AG08396 (cell line): ENCODE measurements around the gene LPA.

Experiments used
- DNase-seq: peaks from one replicate; pipeline ENCODE4 v3.0.0; 2012; ENCODE audit warnings: low spot score, mixed read lengths

LPA gene

DNA sequence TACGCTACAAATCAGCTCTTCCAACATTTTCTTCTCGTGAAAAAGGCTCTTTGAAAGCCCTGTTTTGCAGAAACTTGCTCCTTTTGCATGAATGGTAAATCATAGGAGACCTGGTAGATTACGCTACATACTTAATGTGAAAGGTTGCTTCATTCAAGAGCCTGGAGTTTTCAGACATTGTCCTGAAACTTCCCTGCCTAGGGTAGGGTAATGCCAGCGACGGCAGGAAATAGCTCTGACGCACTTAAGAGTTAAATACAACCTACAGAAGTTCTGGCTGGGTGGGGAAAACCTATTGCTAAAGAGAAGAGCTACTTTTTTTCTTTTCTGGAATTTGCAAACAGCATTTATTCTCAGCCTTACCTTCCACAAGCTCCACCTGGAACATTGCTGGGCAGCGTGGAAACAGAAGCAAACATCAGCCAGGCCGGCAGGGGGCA, 144.5 kb downstream of the LPA start:
- DNase-seq: no peak

DNA sequence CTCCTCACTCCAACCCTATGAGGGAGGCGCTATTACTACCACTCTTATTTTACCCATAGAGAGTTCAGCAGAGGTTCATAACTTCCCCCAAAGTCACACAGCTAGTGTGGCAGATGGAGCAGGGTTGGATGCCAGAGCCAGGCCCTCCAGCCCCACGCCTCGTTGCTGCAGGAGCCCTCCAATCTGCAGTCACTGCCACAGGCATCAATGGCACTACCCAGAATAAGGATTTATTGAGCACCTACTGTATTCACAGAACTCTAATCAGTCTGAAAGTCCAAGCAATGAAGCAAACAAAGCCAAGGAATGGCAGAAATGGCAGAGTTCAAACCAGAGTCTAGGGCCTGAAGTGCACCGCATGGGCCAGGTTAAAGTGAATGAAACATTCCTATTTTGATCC, 144.9 kb downstream of the LPA start:
- DNase-seq: no peak

DNA sequence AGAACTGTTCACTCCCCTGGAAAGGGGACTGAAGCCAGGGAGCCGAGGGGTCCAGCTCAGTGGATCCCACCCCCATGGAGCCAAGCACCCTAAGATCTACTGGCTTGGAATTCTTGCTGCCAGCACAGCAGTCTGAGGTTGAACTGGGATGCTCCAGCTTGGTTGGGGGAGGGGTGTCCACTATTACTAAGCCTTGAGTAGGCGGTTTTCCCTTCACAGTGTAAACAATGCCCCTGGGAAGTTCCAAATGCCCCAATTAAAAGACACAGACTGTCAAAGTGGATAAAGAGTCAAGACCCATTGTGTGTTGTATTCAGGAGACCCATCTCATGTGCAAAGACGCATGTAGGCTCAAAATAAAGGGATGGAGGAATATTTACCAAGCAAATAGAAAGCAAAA, 150.2 kb downstream of the LPA start:
- no peak for DNase-seq

DNA sequence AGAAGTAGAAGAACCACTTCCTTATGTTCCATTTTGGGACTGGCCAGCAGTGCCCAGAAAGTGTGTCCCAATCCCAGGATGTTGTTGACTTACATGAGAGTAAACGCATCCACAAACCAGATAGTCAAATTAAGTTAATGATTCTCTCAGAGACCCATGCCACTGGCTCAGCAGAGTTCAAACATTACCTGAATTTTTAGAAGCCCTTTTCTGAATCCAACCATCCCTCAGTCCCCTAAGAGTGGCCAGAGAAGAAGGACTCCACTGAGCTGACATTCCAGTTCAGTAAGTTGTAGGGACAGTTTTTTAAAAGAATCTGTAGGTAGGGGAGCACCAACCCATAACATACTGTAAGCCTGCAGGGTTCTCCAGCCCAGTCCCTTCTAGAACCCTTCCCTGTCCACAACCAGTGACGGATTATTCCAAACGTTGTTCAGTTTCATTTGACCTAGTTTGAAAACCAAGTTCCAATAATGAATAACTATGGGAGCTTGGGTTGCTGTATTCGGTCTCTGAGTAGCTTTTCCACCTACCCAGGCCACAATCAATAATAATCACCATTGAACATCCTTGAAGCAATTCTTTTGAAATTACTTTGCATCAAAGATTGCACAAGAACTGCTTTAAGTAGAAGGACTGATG, 153.0 kb downstream of the LPA start:
- DNase-seq: no peak

DNA sequence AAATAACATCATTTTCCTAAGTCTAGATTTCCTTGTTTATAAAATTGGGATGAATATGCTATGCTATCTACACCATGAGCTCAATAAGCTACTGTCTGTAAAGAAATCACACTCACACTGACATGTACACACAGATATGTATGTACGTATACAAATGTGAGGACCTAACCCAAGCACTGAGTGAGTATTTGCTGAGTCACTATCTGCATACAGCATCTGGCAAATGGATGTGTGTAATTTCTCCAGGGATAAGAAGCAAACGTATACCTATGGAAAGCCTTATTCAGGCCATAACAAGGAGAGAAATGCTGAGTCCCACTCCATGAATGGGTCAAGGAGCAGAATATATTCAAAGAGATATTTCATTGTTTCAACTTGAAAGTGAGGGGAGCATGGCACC, 153.9 kb downstream of the LPA start:
- peak; percentile 13 for DNase-seq

DNA sequence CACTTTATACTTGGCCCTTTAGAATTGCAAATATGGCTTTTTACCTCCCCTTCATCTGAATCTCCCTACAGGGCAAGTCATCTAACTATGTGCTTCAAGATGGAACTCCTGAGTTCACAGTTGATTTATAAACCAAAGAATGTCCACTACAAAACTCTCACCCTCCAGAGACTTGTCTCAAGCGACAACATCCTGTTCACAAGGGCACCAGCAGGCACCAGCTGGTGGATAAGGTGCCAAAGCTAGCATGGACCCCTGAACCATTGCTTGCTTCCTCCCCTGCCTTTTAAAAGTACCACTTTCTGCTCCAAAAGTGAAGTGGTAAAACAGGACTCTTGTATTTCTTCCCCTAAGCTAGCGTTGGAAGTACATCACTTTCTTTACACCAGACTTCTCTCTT, 154.5 kb downstream of the LPA start:
- no peak for DNase-seq

DNA sequence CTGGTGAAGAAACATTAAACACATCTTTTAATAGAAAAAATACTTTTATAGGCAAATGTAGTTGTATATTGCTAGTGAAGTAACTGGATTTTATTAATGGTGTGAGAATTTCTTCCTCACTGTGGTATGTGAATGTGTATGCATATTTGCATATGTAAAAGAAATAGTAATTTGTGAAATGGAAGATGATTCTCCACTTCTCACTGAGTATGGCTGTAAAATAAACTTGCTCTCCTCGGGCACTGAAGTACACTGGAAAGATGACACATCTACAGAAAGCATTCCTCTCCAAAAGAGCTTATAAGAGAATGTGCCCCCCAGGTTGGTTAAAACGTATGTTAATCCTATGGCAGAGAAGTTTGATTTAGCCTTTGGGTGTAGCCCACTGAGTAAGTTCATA, 155.5 kb downstream of the LPA start:
- no peak for DNase-seq

DNA sequence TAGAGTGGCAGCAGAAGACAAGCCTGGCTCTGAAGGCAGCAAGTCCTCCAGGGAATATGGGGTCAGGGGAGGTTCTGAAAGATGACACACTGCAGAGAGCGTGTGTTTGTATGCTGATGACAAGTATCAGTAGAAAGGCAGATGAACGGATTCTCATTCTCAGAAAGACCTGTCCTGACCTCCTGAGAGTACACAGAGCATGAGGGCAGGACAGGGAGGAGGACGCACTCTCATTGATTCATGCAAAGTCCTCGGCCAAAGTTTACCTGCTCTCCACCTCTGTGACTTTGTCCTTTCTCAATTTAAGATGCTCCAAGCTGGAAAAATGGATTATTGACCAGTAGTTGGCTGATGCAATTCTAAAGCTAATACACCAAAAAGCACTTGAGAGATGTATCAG, 156.7 kb downstream of the LPA start:
- DNase-seq: no peak

DNA sequence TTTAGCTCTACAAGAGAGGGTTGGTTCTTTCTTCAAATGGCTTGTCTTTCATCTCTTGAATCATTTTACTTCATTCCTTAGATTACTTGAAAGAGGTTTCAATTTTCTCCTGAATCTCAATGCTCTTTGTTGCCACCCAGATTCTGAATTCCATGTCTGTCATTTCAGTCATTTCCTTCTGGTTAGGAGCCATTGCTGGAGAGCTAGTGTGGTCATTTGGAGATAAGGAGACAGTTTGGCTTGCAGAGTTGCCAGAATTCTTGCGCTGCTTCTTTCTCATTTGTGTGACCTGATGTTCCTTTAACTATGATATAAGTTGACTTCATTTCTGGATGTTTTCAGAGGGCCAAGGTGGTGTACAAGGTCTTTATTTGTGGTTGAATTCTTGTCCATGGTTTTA, 158.1 kb downstream of the LPA start:
- no peak for DNase-seq

DNA sequence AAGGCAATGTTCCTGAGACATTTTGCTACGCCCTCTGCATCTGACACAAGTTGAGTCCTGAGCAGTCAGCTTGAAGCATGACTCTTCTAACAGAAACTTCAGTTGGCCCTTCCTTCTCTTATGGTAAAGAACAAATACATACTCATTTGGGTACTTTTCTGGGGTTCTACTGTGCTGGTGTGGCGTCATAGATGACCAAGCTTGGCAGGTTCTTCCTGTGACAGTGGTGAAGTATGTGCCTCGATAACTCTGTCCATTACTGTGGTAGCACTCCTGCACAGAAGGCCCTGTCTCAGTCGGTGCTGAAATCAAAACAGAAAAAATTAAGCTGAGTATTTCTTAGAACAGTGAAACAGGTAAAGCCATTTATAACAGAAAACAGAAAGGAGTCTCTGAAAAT, 163.4 kb downstream of the LPA start:
- DNase-seq: no peak

DNA sequence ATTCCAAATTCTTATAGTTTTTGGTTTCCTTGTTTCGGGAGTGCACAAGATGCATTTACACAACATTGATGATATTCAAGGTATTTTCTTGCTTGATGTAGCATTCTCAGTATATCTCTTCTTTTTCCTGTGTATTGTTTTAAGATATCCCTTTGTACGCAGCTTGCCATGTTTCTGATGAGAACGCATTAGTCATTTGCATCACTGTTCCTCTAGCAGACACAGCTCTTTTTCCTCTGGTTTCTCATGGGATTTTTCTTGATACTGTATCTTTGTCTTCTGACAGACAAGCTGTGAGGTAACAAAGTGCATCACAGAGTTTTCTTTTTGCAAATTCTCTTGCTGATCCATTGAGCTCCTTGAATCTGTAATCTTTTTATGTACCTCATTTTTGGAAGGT, 169.5 kb downstream of the LPA start:
- DNase-seq: no peak

DNA sequence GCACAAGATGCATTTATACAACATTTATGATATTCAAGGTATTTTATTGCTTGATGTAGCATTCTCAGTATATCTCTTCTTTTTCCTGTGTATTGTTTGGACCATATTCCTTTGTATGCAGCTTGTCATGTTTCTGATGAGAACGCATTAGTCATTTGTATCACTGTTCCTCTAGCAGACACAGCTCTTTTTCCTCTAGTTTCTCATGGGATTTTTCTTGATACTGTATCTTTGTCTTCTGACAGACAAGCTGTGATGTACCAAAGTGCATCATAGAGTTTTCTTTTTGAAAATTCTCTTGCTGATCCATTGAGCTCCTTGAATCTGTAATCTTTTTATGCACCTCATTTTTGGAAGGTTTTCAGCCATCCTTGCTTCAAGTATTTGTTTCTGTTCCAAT, 175.0 kb downstream of the LPA start:
- no peak for DNase-seq

DNA sequence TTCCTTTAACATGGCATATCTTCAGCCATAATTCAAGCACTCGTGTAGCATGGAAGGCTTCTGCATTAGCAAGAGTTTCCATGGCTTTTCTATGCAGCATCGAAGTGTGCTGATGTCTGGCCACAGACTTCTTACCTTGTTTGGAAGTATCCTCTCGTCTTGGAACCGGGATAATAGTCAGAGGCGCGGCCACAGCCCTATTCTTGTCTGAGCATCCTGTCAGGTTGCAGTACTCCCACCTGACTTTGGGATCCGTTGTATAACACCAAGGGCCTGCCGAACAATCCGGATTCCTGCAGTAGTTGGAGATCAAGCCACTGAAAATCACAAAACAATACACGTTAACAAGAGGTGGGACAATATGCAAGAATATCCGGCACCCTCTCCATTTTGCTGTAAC, 177.0 kb downstream of the LPA start:
- no peak for DNase-seq
